Measurements from ENCODE around the gene CHST8.

DNA sequence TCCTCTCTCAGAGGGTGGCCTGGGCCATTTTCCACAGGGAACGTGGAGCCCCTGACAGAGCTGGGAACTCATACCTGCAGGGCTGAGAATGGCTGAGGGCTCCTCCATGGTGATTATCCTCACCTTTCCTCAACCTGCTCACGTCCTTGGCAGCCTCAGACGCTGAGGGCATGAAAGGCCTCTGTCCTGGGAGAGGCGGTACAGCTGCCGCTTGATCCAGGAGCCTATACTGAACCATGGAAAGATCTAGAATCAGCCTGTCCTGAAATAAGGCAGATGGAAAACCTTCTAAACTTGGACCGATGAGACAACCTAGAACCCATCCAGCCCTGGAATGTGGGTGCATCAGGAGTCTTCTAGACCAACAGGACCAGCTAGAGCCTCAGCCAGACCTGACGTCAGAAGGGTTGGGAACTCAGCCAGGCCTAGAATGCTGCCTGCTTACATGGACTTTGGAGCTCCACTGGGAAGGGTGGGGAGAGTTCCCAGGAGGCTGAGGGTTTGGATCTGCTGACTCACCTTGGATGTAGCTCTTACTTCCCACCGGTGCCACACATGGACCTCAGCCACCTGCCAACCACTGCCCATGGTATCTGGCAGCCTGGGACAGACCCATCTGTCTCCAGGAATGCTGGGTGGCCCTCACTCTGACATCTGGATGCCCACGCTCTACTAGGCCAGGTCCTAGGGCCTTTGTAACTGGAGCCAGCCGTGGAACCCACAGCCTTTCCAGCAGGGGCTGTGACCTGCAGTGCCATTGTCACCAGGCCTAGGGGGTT, 182.5 kb downstream of the CHST8 start:
- peak; percentile 99 for TF ChIP-seq MAFK (IDR thresholded peaks at IDR 0.05; ENCODE audit: partially characterized antibody)
- no peak for TF ChIP-seq CEBPB (IDR thresholded peaks at IDR 0.05)
- TF ChIP-seq CTCF (IDR thresholded peaks at IDR 0.05): no peak
- TF ChIP-seq BHLHE40 (IDR thresholded peaks at IDR 0.05; ENCODE audit: low read depth, low read length): no peak
- no peak for TF ChIP-seq POLR2A (IDR thresholded peaks at IDR 0.05; ENCODE audit: low read length)
- TF ChIP-seq, protein P1, sequence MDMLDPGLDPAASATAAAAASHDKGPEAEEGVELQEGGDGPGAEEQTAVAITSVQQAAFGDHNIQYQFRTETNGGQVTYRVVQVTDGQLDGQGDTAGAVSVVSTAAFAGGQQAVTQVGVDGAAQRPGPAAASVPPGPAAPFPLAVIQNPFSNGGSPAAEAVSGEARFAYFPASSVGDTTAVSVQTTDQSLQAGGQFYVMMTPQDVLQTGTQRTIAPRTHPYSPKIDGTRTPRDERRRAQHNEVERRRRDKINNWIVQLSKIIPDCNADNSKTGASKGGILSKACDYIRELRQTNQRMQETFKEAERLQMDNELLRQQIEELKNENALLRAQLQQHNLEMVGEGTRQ (IDR thresholded peaks at IDR 0.05): no peak; the same call in 1 of the 2 replicates
- TF ChIP-seq NR3C1 (IDR thresholded peaks at IDR 0.05): no peak
- no peak for TF ChIP-seq PBX3 (IDR thresholded peaks at IDR 0.05)
- peak; percentile 89; the same call in 1 of the 2 replicates for TF ChIP-seq HOXB13 (CRISPR knock-in tag; IDR thresholded peaks at IDR 0.05; ENCODE audit: low read depth)
- no peak for TF ChIP-seq ZFP36 (IDR thresholded peaks at IDR 0.05; ENCODE audit: borderline replicate concordance, partially characterized antibody)
- TF ChIP-seq, protein P2, sequence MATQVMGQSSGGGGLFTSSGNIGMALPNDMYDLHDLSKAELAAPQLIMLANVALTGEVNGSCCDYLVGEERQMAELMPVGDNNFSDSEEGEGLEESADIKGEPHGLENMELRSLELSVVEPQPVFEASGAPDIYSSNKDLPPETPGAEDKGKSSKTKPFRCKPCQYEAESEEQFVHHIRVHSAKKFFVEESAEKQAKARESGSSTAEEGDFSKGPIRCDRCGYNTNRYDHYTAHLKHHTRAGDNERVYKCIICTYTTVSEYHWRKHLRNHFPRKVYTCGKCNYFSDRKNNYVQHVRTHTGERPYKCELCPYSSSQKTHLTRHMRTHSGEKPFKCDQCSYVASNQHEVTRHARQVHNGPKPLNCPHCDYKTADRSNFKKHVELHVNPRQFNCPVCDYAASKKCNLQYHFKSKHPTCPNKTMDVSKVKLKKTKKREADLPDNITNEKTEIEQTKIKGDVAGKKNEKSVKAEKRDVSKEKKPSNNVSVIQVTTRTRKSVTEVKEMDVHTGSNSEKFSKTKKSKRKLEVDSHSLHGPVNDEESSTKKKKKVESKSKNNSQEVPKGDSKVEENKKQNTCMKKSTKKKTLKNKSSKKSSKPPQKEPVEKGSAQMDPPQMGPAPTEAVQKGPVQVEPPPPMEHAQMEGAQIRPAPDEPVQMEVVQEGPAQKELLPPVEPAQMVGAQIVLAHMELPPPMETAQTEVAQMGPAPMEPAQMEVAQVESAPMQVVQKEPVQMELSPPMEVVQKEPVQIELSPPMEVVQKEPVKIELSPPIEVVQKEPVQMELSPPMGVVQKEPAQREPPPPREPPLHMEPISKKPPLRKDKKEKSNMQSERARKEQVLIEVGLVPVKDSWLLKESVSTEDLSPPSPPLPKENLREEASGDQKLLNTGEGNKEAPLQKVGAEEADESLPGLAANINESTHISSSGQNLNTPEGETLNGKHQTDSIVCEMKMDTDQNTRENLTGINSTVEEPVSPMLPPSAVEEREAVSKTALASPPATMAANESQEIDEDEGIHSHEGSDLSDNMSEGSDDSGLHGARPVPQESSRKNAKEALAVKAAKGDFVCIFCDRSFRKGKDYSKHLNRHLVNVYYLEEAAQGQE (IDR thresholded peaks at IDR 0.05): no peak
- TF ChIP-seq, protein P3, sequence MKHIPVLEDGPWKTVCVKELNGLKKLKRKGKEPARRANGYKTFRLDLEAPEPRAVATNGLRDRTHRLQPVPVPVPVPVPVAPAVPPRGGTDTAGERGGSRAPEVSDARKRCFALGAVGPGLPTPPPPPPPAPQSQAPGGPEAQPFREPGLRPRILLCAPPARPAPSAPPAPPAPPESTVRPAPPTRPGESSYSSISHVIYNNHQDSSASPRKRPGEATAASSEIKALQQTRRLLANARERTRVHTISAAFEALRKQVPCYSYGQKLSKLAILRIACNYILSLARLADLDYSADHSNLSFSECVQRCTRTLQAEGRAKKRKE (CRISPR knock-in tag; IDR thresholded peaks at IDR 0.05; ENCODE audit: low read depth): peak; percentile 62; the same call in 1 of the 2 replicates
- TF ChIP-seq MAZ (IDR thresholded peaks at IDR 0.05; ENCODE audit: borderline replicate concordance, low read depth, low read length): no peak
- TF ChIP-seq FOSL2 (IDR thresholded peaks at IDR 0.05): no peak
- TF ChIP-seq FOSL2 (CRISPR knock-in tag; IDR thresholded peaks at IDR 0.05): peak; percentile 72
